ENCODE results near the gene CRACR2A.

Gene CRACR2A

DNA sequence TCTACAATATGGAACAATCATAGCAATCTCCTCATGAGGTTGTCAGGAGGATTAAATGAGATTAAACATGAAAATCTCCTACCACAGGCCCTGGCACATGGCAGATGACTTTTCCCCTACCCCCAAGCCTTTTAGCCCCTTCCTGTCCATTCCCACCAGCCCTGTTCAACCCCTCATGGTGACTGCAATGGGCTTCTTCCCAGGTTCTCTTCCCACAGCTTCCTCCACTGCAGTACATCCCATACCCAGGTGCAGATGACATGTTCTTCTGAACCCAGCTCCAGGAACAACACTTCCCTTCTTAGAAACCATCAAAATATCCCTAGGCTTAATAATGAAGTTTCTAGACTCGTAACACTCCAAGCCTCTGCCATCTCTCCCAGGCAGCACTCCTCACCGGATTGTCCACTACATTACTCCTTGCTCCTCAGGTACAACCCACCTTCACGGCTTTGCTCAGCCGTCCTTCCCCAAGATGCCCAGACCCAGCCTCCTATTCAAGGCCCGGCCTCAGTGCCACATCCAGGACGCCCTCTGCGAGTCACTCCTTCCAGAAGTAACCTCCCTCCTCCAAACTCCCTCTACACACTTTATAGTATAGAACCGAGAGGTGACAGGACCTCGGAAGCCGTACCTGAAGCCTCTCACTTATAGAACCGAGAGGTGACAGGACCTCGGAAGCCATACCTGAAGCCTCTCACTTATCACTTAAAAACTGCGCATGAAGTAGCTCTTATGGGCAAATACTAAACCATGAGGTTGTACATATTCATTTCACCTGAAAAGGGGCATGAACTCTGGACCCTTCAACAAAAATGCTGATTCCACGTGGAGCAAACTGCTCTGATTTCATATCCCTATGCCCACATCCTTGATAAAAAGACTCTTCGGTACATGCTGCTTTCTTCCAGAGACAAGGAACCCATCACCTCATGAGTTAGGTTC, 1.5 kb downstream of the CRACR2A start:
- no peak for DNase-seq (ENCODE audit: low spot score)
- TF ChIP-seq, protein P1, sequence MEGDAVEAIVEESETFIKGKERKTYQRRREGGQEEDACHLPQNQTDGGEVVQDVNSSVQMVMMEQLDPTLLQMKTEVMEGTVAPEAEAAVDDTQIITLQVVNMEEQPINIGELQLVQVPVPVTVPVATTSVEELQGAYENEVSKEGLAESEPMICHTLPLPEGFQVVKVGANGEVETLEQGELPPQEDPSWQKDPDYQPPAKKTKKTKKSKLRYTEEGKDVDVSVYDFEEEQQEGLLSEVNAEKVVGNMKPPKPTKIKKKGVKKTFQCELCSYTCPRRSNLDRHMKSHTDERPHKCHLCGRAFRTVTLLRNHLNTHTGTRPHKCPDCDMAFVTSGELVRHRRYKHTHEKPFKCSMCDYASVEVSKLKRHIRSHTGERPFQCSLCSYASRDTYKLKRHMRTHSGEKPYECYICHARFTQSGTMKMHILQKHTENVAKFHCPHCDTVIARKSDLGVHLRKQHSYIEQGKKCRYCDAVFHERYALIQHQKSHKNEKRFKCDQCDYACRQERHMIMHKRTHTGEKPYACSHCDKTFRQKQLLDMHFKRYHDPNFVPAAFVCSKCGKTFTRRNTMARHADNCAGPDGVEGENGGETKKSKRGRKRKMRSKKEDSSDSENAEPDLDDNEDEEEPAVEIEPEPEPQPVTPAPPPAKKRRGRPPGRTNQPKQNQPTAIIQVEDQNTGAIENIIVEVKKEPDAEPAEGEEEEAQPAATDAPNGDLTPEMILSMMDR (IDR thresholded peaks at IDR 0.05; ENCODE audit: extremely low read depth, missing control alignments): no peak

DNA sequence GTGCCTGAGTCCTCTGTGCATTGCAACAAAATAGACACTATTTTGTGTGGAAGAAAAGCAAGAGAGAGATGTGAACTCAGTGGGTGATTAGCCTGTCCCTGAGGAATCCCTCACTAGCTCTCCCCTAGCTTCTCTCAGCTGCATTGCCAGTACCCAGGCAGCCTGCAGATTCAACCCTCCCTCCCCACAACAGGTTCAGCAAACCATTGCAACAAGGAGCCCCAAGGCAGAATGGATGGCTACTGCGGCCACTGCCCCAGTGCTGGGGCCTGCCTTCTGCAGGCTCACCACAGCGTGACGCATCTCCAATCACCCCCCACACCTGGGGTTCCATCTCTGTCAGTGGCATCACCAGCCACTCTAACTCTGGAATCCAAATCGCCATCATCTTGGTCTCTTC, 2.3 kb downstream of the CRACR2A start:
- DNase-seq (ENCODE audit: low spot score): no peak
- TF ChIP-seq, protein P1 (IDR thresholded peaks at IDR 0.05; ENCODE audit: extremely low read depth, missing control alignments): no peak

DNA sequence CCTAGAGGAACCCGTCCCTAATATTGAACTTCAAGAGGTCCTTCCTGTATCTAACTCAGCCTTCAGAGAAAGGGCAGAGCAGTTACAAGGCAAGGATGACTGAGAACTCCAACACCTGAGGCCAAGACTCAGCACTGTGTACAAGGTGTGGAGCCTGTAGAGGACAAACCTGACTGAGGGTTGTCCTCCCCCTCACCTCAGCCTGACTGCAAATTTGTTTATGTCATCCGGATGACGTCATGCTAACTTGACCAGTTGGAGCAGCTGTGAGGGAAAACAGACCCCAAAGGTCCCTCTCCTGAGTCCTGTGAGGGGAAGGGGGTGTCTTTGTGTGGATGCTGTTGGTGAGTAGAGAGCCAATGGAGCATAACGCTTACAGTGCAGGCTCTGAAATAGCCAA, 4.3 kb downstream of the CRACR2A start:
- DNase-seq (ENCODE audit: low spot score): no peak
- TF ChIP-seq, protein P1 (IDR thresholded peaks at IDR 0.05; ENCODE audit: extremely low read depth, missing control alignments): no peak

DNA sequence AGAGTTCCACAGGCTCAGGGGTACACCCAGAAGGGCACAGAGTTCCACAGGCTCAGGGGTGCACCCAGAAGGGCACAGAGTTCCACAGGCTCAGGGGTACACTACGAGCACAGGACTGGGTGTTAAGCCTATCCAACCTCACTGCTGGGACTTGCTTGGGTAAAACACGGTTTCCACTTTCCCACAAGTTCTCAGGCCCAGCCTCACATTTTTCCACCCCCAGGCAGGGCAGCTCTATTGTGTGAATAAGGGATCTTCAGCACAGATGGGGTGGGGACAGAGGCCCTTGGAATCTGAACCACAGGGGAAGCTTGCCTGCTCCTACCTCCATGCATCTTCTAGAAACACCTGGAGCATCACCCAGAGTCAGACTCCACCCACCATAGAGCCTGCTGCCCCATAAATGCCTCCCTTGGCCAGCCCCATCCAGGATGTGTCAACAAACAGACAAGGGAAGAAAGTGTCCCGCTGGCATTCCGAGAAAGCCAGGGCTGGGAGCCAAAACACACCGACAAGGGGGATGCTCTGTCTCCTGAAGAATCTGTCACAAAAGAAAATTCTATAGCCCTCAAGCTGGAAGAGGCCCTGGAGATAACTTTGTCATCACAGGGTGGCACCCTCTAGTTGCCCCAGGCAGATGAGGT, 4.8 kb downstream of the CRACR2A start:
- TF ChIP-seq, protein P1 (IDR thresholded peaks at IDR 0.05; ENCODE audit: extremely low read depth, missing control alignments): no peak
- no peak for DNase-seq (ENCODE audit: low spot score)

DNA sequence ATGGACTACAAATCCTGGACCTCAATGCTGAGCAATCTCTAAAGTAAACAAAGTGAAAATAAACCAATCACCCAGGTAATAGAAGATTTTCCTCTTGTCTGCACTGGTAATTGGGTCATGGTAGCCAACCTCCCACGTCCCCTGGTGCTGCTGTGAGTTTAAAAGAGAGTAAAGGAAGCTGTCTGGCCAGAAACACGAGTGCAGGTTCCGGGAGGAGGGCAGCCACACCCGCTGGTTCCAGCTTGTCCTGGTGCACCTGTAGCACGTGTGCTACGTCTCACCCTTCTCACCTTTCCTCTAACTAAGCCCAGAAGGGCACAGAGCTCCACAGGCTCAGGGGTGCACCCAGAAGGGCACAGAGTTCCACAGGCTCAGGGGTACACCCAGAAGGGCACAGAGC, 5.4 kb downstream of the CRACR2A start:
- TF ChIP-seq, protein P1 (IDR thresholded peaks at IDR 0.05; ENCODE audit: extremely low read depth, missing control alignments): no peak
- DNase-seq (ENCODE audit: low spot score): no peak

DNA sequence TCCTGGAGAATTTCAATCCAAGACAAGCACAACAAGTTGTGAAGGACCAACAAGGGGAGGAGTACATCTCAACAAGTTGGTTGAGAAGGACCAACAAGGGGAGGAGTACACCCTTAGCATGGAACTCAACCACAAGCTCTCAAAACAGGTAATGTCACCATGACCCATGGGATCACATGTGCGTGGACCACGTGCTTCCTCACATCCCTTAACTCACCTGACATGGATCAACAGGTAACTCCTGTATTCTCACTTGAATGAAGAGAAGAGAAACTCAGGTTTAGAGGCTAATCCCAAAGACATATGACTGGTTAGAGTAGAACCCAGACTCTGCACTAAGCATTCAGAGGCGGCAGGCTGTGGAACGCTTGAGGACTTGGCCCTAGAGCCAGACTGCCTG, 6.2 kb downstream of the CRACR2A start:
- no peak for DNase-seq (ENCODE audit: low spot score)

More for the DNA sequence above, 6.2 kb downstream of the CRACR2A start:
- TF ChIP-seq, protein P1 (IDR thresholded peaks at IDR 0.05; ENCODE audit: extremely low read depth, missing control alignments): no peak

All from GM20000 (cell line).